Left ventricle myocardium superior (tissue), 1 donor: ENCODE measurements around the gene PDE8B. TPM values are rescaled to one million over a fixed set of nuclear protein-coding genes. Genes with fewer than 3 reads are reported as not detected.
A peak's percentile ranks its signal among the peaks of the same experiment; 100 is the strongest.

Source experiments
- ATAC-seq: fragments of 200-7000 bp; cut with Tn5 transposase; one replicate; pipeline ENCODE4 v1.9.1; 2020; ENCODE audit warnings: mild to moderate bottlenecking, moderate library complexity
- DNase-seq: peaks from one replicate; pipeline ENCODE4 v3.0.0-alpha.2; 2020
- intact Hi-C: fragments of 100-400 bp; cut with micrococcal nuclease; formaldehyde crosslinking; loops from one replicate; pipeline ENCODE4 v1.11.0; 2022
- total RNA-seq: library from RNA; stranded (reverse); fragmentation: NEBNext Ultra II Directional; extraction: Animal tissue kit (Norgen Biotek cat#: 25700); gene quantifications from one replicate; pipeline ENCODE4 v1.2.1, GENCODE V29; 2021
- donor health status: DM: no; HTN: yes; CAD: no; lungs with severe emphysema.

The PDE8B gene
- total RNA-seq, 1 donor from 2014 or later, result 0.69 TPM

DNA sequence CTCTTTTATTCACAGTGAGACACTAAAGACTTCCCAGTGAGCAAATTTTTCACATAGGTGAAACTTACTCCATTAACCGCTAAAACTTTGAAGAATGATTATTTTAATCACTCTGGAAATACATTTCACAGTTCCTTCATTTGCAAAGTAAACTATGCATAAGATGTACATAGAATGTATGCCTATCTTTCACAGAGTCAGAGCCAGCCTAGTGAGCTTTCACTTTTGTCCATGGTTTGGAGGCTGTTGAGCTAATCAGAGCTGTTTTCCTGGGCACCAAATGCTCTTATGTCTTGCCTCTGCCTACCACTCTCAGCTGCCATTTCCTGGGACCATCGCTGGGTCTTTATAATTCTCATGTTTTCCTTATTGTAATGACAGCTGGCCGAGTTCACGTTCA is 67.3 kb downstream of the PDE8B start:
- ATAC-seq, result no peak
- intact Hi-C loops, result no loop called here
- DNase-seq, result no peak

DNA sequence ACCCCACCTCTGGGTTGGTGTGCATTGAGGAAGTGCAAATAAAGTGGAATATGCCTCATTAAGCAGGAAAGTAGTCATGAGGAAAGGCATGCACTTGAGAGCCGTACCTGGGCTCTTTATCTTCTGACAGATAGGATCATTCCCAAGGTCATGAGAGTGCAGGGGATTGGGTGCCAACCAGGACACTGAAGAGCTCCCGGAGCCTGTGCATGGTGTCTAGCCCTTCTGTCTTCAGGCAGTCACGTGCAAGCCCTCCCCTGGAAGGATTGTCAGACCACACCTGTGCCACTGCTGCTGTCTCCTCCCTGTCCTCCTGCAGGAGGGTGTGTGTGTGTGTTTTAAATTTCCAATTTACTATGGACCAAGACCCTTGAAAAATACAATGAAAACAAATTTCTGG is 69.6 kb downstream of the PDE8B start:
- DNase-seq (no peak), ATAC-seq (no peak)
- intact Hi-C loops, result no loop called here

GRCh38 chr5:77281969-77282336 is 71.5 kb downstream of the PDE8B start:
- no peak for DNase-seq
- no peak for ATAC-seq
- intact Hi-C loops, result no loop called here

DNA sequence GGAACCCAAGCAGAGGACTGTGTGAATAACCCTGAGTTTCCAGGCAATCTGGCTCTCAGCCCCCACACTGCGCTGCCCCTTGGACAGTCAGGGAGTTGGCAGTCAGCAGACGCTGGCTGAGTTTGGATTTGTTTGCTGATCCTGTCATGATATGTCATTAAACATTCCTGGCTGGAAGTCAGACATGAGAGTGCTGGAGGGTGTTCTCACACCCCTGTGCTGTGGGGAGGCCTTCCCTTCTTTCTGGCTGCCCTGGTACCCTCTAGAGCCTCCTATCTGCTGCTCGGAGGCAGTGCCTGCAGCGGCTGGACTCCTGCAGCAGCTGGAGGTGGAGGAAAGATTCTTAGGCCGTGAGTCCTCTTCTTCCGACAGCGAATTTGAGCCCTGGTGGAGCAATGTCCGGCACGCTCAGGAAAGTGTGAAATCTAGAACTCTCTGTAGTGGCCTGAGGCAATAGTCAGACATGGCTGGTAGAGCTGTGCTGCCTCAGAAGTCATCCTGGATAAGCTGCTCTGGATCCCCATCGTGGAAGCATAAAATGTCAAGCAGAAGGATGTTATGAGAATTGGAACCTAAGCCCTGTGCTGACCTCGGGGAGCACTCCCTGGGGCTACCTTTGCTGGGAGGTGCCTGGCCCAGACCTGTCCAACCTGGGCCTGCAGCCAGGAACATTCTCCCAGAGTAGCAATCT is 72.0 kb downstream of the PDE8B start:
- ATAC-seq (no peak), DNase-seq (no peak)
- intact Hi-C loops, result no loop called here

GRCh38 chr5:77285251-77285841 is 74.9 kb downstream of the PDE8B start:
- intact Hi-C loops, result no loop called here
- ATAC-seq (no peak), DNase-seq (no peak)

- ATAC-seq, result no peak
- intact Hi-C loops, result no loop called here
- DNase-seq, result no peak
Observed at GRCh38 chr5:77292026-77292757, 81.7 kb downstream of the PDE8B start.

GRCh38 chr5:77294185-77294584 is 83.7 kb downstream of the PDE8B start:
- ATAC-seq, result no peak
- intact Hi-C loops, result no loop called here
- no peak for DNase-seq

DNA sequence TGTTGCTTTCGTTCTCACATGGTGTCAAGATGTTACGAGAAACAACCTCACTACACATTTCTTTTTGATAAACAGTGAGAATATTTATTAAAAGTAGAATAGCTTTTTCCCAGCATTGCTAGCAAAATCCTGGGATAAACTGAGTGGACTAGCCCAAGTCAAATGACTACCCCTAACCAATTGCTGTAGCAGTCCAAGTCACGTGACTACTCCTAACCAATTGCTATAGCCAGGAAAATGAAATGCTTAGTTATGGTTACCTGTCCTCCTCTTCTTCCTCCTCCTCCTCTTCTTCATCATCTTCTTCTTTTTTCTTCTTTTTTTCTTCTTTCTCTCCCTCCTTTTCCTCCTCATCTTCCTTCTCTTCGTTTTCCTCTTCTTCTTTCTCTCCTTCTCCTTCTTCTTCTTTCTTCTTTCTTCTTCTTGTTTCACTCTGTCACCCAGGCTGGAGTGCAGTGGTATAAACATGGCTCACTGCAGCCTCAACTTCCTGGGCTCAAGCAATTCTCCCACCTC is 85.4 kb downstream of the PDE8B start:
- ATAC-seq, result no peak
- DNase-seq, result no peak
- intact Hi-C loops, result no loop called here

DNA sequence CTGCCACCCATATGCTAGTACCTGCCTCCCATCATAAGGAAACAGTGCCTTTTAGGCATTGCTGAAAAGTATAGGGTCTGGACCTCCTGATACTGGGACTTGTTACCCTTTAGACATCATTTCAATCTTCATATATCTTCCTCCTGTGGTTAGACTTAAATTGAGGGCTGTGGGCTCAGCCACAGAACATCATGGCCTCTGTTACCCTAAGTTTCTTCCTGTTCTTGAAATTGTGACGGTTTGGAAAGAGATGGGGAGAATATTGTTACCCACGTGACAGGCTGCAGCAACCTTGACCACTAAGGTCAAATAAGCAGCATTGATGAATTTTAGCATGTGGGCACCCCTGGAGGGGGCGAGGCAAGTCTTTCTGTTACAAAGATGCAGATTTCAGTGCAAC is 87.7 kb downstream of the PDE8B start:
- DNase-seq, result no peak

DNA sequence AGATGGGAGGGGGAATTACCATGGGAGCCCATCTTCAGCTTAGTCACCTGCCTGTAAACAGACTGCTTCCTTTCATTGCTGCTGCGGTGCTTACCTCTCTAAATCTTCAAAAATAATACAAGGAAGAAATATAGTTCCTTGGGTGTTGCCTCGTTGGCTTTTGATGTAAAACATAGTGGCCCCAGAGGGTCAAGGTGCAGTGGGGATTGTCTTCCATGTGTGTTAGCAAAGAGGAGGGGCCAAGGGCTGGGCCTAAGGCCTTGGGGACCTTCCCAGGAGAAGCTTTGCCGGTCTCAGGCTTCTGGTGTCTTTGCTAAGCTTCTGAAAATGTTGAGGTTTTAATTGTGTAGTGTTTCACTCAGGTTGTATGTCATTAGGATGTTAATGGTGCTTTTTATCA is 90.0 kb downstream of the PDE8B start:
- intact Hi-C loops, result no loop called here
- DNase-seq (no peak), ATAC-seq (no peak)

More for the DNA sequence above, 87.7 kb downstream of the PDE8B start:
- intact Hi-C loops, result no loop called here
- ATAC-seq, result no peak

GRCh38 chr5:77301447-77301883 is 91.0 kb downstream of the PDE8B start:
- ATAC-seq, result no peak

DNA sequence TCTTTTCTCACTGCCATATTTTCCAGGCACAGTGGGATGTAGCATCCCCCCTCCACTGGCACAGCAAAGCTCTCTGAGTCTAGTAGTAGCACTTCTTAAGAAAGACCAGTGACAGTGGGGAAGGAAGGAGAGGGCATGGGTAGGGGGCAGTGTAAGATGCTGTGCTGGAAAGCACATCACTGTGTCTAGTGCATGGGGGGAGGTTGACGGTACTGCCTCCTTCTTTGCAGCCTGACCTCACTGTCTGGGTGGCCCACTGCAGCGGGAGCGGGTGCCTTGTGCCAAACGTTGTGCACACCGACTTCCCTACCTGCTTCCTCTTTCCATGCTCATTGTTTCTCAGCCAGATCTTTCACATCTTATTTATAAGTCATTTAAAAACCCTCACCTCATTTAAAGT is 91.8 kb downstream of the PDE8B start:
- DNase-seq, result no peak
- ATAC-seq, result no peak
- intact Hi-C loops, result no loop called here

More at GRCh38 chr5:77301447-77301883, 91.0 kb downstream of the PDE8B start:
- no peak for DNase-seq
- intact Hi-C loops, result no loop called here

DNA sequence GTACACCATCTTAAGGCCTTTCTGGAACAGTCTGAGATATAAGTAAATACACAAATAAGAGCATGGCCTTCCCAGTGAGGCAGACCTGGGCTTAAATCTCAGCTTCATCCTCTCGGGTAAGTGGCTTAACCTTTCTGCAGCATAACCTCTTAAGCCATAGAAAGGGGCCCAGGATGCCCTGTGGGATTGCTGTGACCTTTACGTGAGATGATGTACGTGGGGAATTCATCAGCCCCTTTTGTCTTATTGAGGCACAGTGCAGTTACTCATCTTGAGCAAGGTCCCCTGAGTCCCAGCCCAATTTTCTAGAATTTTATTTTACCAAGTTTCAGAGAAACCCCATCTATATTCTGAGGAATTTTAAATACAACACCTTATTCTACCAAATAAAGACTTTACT is 92.2 kb downstream of the PDE8B start:
- no peak for ATAC-seq
- intact Hi-C loops, result no loop called here
- DNase-seq, result no peak

GRCh38 chr5:77304388-77304787 is 93.9 kb downstream of the PDE8B start:
- intact Hi-C loops, result no loop called here
- DNase-seq (no peak), ATAC-seq (no peak)

GRCh38 chr5:77305222-77305846 is 94.9 kb downstream of the PDE8B start:
- peak; percentile 45 for ATAC-seq
- intact Hi-C loops, result no loop called here

DNA sequence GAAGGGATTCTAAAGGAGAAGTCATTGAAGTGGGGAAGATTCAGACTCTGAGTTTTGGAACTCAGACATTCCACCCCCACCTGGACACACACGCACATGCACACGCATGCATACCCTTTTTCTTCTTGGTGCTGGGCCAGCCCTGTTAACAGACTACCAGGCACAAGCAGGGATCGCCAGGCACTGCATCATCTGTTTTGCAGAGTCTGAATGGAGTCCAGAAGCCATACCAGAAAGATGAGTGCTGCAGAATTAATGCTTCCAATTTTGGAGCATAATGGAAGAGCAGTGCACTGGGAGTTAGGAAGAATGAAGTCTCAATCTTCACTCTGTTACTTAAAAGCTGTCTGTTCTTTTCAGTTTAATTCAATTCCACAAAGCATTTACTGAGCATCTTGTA is 95.5 kb downstream of the PDE8B start:
- DNase-seq (no peak), ATAC-seq (no peak)
- intact Hi-C loops, result no loop called here

More at GRCh38 chr5:77305222-77305846, 94.9 kb downstream of the PDE8B start:
- DNase-seq, result no peak

GRCh38 chr5:77306531-77306930 is 96.1 kb downstream of the PDE8B start:
- intact Hi-C loops, result no loop called here

DNA sequence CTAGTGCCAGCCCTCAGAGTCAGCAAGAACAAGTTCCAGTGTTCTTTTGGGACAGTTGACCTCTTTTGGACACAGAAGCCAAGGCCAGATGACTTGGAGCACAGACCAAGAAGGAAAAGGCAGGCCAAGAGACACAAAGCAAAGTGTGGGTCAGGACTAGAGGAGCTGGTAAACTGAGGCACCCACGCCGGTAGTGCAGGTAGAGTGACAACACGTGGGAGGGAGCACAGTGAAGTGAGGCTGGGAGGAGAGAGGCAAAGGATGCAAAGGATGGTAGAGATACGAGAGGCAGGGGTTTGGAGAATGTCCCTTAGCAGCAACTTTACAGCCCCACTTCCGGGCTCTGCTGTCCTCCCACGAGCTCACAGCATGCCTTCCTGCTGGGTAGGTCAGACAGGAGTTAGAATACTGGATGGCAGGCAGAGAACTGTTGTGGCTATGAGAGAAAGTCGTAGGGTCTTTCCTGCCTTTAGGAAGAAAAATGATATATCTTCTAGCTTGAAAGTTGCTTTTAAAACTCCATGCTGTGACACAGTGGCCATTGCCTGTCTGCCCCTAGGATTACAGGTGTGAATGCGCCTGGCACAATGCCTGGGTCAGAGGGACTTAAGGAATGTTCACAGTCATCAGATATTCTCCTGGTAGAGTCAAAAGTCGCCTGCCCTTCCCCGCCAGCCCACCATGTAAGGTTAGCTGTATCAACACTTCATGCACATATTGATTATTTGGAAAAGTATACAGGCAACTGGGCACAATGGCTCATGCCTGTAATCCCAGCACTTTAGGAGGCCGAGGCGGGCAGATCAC is 97.9 kb downstream of the PDE8B start:
- DNase-seq, result no peak
- intact Hi-C loops, result no loop called here

More at GRCh38 chr5:77306531-77306930, 96.1 kb downstream of the PDE8B start:
- no peak for ATAC-seq
- no peak for DNase-seq

GRCh38 chr5:77309140-77309539 is 98.7 kb downstream of the PDE8B start:
- ATAC-seq, result no peak
- DNase-seq, result no peak
- intact Hi-C loops, result no loop called here

More for the DNA sequence above, 97.9 kb downstream of the PDE8B start:
- ATAC-seq, result no peak
